Hippocampal formation (tissue), 2 donors: ENCODE results near the gene C15orf39.
"Not testable (repeated sequence)": the region's sequence is repeated elsewhere in the genome, so short reads cannot be mapped to it uniquely, and the experiment has no call there.

Source experiments
- DNase-seq, 2 donors: peaks; one replicate each; lab custom pipeline; 2025; lab: John Stamatoyannopoulos, UW

C15orf39 gene

DNA sequence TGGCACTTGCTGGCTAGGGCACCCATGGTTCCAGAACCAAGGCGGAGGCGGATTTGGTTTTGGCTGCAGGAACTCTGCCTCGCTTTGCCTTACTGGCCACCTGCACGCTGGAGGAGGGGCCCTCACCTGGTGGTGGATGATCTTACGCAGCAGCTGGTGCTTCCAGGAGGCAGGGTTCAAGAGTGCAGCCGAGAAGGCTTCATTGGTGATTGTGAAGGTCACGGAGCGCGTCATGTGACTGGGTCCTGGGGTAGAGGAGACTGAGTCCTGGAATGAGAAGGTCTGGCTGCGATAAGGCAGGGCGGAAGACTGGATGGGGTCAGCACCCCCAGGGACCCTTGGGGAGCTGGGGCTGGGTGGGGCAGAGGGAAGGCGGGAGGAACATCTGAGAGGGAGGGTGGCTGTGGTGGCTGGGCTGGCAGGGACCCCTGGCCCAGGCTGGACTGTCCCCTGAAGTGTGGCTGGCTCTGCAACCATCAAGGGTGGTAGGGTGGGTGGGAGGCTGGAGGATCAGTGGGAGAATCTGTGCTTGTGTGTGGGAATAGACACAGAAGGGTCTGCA, 30.7 kb downstream of the C15orf39 start:
- no peak for DNase-seq

DNA sequence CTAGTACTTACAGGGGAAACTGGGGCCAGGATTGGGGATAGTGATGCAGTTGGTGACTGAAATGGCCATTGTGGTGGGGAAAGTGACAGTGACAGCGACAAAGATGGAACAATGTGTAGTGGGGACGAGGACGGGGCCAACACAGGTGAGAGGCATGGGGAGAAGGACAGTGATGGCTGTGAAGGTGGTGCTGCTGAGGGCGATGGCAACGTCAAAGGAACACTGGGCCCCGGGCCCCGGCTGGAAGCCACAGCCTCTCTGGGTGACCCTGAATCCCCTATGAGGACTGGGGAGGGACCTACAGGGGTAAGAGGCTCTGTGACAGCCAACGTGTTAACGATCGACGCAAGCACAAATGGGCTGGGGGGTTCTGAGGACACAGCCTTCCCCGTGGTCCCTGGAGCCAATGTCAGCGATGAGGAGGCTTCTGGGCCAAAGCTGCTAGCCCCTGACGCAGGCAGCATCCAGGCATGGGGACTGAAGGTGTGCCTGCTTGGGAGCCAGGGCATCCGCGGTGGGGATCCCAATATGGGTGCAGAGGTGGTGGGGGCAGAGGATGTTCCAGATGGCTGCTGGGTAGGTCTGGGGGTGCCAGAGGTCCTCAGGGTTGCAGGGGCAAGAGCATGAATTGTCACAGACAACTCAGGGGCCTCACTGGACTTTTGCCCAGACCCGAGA, 31.3 kb downstream of the C15orf39 start:
- no peak for DNase-seq

DNA sequence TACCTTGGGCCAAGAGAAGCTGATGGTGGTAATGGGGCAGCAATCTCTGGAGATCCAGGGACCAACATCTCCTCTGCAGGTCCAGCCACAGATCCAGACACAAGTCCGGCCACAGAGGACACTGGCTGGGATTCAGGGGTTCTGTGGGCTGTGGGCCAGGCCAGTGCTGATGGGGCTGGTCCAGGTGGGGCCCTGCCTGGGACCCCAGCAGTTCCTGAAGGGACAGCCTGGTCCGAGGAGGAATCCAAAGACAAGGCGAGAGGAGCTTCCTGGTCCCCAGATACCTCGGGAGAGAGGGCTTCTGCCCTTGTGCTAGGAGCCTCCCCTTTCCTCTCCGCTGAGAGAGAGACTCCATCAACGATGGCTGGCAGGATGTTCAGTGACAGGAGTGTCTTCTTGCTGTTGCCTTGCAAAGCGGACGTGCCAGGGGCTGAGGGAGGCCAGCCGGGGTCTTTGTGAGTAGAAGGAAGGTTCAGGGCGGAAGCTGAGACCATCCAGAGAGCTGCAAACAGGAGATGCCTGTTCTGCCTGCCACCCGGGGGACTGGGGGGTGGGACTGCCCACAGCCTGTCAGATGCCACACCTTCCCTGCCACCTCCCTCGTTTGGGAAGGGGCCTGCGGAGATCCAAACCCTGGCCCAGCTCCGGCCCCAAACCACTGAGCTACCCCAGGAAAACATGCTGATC, 32.0 kb downstream of the C15orf39 start:
- no peak for DNase-seq

DNA sequence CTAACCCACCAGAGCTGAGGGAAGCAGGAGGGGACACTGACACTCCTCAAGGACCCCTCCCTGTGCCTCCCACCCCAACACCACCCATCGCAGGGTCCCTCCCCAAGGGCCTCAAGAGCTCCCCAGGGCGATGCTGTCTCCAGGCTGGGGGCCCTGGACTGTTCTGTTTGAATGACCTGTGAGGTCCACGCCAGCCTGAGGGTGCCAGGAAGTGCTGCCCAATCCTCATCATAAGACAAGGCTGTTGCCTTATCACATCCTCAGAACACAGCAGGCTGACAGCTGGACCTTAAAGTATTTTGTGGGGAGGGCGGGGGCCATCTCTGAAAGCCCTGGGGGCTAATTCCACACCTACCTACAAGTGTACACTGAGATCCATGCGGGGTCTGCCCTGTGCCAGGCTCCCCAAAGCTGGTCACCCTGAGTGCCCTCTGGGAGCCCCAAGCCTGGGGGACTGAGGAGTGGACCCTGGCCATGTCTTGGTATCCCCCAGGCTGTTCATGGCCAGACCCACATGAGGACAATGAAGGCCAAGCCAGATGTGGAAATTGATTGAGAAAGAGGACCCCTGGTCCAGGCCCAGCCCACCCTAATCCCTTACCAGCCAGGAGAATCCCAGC, 32.6 kb downstream of the C15orf39 start:
- no peak for DNase-seq

DNA sequence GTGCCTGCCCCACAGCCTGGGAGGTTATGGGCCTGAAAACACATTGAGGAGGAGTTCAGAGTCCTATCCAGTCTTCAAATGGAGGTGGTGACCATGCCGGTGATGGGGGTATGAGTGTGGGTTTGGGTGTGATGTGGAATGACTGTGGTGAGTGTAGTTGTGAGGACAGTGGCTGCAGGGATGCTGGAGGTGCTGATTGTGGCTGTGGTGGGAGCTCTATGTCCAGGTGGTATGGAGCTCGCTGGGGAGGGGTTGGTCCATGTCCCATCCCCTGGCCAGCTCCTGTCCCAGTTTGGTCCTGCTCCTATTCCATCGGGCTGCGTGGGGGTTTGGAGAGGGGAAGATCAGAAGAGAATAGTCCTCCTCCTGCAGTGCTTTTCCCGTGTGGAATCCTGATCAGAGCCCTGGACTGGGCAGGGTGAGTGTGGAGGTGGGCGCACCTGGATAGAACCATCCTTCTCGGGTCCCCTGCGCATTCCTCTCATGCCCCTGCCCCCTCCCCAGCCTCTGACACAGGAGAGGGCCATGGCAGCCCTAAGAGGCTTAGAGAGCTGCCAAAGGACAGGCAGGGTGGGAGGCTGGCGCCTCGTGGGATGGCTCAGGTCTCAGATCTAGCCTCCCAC, 33.5 kb downstream of the C15orf39 start:
- DNase-seq = no peak

DNA sequence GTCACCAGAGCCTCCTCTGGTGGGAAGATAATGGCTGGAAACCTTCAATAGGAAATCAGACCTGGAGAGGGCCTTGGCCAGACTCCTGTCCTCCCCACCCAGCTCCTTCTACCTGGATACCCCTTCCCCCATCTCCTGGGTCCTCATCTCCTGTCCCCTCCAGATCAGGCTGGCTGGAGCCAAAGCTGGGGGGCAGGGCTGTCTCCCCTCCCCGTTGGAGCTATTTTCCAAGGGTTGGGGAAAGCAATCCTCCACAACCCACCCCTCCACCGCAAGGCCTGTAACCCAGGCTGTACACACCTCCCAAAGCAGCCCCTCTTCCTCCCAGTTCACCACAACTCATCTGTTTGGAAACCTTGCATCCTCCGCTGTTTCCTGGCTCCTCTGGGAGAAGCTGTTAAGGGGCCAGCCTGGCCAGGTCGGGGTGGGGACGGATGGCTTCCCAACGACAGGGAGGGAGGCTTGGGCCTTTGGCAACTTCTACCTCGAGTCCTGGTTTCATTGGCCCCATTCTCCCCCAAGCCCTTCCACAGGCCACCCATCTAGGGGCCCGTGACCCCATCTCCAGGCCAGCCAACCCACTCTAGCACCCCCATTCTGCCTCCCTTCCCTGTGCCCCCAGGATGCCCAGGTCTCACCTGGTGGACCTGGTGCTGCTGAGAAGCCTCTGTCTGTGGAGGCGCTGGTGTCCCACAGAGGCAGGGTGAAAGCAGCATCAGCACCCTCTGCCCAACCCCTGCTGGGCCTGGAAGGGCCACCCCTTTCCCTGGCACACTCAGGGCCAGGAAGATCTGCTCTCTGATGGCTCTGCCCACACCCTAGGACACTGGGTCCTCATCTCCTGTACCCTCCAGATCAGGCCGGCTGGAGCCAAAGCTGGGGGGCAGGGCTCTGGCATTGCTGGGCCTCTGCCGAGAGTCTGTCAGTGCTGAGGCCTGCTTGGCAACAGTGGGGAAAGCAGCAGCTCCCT, 34.4 kb downstream of the C15orf39 start:
- DNase-seq = no peak

DNA sequence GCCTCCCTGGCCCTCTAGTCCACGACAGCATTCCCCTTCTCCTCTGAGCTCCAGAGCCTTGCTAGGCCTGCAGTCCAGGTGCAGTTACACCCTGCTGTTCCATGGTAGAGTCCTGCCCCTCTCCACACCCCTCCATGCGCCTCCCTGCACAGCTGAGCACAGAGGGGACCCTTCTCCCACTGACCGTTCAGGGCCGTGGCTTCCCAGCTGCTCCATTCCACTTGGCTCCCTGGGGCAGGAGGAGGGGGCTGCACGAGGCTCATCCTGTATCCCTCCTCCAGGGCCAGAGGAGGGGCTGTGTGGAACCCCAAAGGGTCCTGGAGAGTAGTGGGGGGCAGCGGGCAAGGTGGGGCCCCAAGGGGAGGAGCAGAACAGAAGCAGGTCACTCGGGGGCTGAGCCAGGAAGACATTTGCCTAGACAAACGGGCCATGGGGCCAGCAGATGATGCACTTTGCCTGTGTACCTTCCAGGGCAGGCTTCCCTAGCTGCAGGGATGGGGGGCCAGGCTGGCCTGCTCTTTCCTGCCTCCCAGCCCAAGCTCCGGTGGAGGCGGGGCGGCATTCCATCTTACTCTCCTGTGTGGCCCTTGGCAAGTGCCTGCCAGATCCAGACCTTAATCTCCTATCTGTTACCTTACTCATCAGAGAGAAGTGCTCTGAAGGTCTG, 35.8 kb downstream of the C15orf39 start:
- DNase-seq = no peak

DNA sequence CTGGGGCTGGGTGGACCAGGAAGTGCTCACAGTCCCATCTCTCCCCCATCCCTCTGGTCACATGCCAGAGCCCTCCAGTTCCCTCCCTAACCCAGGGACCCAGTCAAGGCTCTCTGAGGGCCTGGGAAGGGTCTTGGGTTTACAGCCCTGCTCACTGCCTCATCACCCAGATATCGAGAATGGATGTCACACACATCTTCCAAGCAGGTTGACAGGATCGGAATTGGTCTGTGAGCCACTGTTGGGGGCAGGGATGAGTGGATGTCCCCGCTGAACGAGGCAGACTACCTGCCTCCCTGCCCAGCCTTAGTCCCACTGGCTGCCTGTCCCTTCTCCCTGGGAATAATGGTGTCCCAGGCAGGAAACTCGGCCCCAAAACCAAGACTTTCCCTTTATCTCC, 36.5 kb downstream of the C15orf39 start:
- DNase-seq = no peak

DNA sequence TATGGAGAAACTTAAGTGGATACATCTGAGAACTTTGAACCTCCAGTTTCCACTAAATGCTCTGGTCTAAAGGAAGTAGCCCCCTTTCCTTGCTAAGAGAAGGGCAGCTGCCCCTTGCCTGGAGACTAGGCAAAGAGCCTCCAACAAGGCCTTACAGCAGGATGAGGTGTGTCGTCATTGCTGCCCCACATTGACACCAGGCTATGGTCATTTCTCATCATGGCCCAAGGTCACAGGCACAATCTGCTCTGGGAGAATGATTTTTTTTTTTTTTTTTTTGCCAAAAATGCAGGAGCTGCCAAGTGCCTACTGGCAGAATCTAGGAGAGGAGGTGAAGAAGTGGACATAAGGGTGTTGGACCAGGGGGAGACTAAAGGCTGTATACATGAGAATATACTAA, 44.1 kb downstream of the C15orf39 start:
- not testable (repeated sequence) for DNase-seq

DNA sequence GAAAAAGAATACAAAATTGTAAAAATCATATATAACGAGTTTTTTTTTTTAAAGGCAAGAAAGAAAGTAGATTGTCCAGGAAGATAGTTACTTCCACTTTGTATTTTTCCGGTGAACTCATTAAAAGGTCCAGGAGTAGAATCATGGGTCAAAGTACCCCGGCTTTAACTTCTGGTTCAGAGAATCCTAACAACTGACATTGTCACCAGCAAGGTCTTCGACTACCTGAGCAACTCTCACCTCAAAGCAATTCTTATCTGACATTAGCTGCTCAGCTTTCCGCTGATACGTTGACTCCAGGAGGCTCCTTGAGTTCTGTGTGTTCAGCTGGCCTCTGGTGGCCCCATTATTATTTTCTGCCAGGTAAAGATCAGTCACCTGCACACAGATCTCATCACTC, 47.3 kb downstream of the C15orf39 start:
- DNase-seq = not testable (repeated sequence)

DNA sequence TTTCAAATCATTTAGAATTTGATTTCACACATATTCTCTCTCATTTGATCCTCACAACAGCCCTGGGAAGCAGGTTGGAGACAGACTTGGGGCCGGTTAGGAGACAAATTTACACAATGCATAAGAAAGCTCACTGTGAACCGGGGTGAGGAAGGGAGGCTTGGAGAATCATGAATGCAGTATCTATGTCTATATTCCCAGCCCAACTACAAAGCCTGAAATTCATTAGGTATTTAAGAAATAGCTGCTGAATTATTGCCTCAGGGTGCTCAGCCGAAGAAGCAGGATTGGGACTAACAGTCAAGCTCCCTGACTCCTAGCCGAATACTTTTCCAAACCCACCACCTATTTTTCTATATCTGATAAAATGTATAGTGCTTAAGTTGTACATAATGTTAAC, 48.0 kb downstream of the C15orf39 start:
- no peak for DNase-seq

DNA sequence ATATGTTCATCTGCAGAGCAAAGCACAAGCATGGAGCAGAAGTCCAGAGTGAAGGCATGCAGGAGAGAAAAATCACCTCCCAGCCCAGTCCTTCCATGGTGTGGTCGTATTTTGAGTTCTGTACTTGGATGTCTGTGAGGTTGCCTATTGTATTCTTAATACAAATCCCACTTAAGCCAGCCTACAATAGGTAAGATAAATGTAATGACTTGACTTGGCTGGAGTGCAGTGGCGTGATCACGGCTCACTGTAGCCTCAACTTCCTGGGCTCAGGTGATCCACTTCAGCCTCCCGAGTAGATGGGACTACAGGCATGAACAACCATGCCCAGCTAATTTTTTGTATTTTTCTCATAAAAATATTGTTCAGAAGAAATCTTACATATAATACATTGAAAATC, 49.7 kb downstream of the C15orf39 start:
- not testable (repeated sequence) for DNase-seq

DNA sequence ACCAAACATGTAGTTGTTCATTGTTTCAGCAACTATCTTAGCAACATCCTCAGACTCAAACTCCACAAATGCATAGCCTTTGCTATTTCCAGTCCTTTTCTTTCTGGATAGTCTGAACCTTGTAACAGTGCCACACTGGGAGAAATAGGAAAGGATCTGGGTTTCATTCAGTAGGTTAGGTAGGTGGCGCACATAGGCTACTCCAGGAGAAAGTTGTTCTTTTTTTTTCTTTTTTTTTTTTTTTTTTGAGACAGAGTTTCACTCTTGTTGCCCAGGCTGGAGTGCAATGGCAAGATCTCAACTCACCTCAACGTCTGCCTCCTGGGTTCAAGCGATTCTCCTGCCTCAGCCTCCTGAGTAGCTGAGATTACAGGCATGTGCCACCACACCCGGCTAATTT, 50.6 kb downstream of the C15orf39 start:
- DNase-seq = not testable (repeated sequence)

DNA sequence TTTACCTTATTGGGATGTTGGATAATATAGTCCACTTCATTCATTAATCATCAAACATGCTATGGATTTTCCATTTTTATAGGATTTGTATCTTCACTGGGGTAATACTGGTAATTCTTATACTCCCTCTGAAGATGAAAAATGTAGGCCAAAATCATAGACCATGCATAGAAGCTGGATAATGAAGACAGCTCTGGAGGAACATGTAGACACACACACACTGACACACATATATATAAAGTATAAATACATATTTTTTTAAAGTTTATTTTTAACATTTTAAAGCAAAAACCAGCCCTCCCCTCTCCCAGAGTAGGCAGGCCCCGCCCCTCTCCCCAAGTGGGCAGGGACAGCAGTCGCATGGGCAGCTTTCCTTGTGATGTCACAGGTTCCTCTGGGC, 56.4 kb downstream of the C15orf39 start, which contains the start of gene GOLGA6C:
Gene GOLGA6C, plus strand, starts transcription at position 301 of the 400 bp plus-strand sequence. CDS start 265 bp downstream, outside the sequence.
- DNase-seq = not testable (repeated sequence)

DNA sequence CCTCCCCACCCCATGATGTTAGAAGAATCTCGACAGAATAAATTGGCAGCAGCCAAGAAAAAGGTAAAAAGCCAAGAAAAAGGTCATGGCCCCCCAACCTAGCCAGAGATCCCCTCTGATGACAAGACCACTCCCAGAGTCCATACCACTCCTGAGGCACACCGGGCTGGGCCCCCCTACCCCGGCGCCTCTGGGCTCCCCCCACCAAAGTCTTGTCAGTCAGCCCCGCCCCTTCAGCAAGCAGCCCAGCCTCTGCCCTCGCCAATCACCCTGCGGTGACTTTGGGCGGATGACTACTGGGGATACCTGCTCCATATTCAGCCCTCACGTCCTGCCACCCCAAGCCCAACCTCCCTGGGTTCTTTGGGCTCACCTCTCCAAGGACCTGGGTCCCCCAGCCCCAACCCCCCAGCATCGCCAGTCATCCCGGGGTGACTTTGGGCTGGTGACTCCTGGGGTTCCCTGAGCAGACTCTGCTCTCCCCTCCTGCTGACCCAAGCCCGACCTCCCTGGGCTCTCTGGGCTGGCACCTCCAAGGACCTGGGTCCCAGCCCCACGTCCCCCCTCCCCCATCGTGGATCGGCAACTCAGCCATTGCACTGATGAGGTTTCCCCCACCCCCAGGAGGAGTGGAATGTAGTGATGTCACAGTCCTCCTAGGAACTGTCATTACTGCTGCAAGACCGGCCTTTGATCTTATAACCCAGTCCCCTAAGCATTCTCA, 57.1 kb downstream of the C15orf39 start:
- DNase-seq = not testable (repeated sequence)

DNA sequence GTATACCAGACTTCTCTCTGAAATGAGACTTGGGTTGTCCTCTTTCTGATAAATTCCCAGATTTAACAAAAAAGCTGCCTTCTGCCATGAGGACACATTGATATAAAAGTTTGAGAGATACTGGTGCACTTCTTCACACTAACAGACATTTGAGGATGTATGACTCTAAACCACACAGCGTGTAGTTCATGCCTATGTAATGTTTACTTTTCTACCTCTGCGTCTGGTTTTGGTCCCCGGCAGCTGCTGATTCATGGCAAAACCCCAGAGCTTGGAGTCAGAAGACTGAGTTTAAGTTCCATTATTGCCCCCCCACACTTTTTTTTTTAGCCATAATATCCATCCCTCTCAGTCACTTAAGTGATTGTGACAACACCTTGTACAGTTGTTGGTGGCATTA, 58.2 kb downstream of the C15orf39 start:
- not testable (repeated sequence) for DNase-seq
